GM18861 (cell line): ENCODE data around the gene TSPAN10.
"Not testable (repeated sequence)": the region's sequence is repeated elsewhere in the genome, so short reads cannot be mapped to it uniquely, and the experiment has no call there.

ENCODE experiments used
- ATAC-seq: cut with Tn5 transposase; IDR thresholded peaks from one replicate; pipeline ENCODE4 v1.9.1; 2021; ENCODE audit not compliant: unreplicated experiment

Gene TSPAN10

DNA sequence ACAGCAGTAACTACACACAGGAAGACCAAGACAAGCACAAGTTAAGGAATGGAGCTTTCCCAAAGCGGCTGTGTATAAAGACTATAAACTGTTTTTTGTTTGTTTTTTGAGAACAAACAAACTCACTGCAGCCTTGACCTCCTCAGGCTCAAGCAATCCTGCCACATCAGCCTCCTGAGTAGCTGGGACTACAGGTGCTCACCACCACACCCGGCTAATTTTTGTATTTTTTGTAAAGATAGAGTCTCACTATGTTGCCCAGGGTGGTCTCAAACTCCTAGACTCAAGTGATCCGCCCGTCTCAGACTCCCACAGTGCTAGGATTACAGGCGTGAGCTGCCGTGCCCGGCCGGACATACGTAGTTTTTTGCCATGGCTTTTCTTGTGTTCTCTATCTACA lies 23.4 kb downstream of the TSPAN10 start:
- ATAC-seq = no peak

DNA sequence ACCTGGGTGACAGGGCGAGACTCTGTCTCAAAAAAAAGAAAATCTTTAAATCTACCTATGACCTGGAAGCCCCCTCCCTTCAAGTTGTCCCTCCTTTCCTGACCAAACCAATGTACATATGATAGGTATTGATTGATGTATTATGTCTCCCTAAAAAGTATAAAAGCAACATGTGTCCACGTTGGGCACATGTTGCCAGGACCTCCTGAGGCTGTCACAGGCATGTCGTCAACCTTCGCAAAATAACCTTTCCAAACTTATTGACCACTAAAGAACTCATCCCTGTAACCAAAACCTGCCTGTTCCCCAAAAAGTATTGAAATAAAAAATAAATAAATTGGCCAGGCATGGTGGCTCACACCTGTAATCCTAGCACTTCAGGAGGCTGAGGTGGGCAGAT lies 25.0 kb downstream of the TSPAN10 start:
- no peak for ATAC-seq

DNA sequence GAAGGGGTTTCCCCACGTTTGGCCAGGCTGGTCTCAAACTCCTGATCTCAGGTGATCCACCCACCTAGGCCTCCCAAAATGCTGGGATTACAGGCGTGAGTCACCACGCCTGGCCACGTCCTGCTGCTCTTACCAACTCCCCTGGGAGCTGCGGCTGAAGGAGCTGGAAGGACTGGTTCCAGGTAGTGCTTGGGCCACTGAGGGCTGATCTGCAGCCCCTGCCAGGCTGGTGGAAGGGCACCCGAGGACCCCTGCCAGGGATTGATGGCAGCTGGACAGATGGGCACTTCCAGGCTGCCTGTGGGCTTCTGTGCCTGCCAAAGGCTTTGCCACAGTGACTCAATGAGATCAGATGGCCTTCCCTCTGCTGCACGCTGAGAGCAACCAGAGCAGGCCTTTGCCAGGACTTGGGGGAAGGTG lies 27.1 kb downstream of the TSPAN10 start:
- ATAC-seq = no peak

DNA sequence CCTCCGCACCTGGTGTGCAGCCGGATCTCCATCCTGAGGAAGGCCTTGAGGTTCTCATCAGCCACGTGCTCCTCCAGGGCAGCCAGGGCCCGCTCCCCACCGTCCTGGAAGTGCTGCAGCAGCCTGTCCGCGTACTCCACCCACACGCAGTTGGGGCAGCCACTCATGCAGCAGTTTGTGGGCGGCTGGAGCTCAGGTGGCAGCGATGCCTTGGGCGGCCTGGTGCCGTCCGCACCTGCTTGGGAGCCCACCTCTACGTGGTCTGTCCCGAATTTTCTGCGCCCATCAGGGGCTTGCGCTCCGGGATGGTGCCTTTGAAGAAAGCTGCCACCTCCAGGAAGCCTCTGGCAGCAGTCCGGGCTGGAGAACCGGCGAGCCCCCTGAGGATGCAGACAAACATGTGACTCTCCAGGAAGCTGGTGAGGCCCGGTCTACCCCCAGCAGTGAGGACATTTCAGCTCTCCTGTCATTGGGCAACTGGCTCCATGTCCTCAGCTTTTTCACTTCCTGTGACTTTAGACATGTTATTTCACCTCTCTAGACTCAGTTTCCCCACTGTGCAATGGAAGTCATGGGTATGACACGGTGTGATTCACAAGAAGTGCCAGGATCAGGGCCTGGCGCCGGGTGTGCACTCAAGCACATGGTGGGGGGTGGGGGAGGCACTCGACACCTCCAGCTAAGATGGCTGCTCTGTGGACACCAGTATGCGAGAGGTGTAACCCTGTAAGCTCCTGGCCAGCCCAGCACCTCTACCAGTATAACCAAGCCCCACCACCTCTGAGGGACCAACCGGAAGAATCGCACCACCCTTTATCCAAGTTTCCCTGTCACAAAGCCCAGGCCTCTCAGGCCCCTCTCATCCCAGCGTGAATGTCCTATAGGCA lies 28.5 kb downstream of the TSPAN10 start:
- no peak for ATAC-seq

DNA sequence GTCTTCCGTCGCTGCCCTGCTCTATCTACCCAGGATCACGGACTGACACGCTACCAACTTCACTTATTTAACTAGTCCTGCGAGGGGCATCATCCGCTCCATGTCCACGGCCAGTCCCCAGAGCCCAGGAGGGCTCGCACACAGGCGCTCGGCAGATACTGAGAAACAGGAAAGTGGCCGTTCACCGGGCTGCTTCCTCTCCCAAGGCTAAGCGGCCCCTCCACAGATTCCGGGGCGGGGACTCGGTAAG lies 29.0 kb downstream of the TSPAN10 start:
- ATAC-seq = no peak

DNA sequence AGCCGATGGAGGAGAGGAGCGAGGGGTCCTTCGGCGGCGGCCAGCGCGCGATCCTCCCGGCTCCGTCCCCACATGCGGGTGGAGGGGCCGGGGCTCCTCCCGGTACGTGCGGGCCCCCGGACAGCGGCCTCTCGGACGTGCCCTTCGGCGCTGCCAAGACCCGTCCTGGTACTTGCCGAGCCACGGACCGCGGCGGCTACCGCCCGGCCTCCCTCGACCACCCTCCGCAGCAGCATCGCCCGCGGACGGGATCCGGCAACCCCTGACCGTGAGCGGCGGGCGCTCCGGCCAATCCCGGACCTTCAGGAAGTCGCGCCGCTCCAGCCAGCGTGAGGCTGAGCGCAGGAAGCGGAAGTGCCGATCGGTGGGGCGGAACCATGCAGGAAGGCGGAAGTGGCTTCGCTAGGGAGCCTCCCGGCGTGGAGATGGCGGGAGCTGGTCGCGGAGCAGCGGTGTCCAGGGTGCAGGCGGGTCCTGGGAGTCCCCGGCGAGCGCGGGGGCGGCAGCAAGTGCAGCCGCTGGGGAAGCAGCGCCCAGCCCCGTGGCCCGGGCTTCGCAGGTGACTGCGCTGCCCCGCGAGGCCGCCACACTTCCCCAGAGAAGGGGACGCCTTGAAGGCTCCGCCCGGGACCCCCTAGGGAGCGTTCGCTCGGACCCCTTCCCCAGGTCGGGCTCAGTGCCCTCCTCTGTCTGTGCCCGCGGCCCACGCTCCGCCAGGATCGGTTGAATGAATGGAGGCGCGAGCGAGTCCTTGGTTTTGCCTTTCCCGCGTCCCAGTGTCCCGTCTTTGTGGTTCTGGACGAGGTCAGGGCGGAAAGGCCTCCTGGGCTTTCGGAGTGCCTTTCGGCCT lies 29.6 kb downstream of the TSPAN10 start, which contains the start of the genes CCDC137 and OXLD1:
Gene CCDC137 (plus strand): TSS at position 396 of the 850 bp plus-strand sequence. CDS start 30 bp downstream, at position 426.
Gene OXLD1 (minus strand): TSS at position 264 of the 850 bp plus-strand sequence. CDS start 28 bp downstream, at position 236.
- ATAC-seq = peak; percentile 85

DNA sequence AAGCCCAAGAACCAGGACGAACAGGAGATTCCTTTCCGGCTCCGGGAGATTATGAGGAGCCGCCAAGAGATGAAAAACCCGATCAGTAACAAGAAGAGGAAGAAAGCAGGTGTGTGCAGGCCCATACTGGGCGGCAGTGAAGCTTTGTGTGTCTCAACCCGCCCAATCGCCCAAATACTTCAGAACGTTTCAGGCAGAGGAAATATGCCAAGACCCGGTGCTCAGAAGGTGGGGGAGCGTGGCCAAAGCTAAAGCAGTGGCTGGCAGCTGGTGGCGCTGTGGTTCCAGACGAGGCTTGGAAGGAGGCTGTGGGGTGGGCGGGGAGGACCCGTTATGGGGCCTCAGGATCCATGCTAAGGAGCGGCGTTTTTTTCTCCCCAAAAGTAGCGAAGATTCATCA lies 30.8 kb downstream of the TSPAN10 start:
- ATAC-seq = no peak

DNA sequence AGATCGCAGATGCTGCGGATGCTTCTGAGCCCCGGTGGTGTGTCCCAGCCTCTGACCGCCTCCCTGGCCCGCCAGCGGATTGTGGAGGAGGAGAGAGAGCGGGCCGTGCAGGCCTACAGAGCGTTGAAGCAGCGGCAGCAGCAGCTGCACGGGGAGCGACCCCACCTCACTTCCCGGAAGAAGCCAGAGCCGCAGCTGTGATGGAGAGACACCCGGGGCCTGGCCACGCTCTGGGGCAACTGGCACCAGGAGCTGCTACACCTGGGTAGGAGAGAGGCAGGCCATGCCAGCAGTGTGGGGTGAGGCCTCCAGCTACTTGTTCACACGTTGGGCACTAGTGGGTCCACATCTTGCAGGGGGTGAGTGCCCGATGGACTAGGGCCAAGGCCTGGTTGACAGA lies 35.5 kb downstream of the TSPAN10 start:
- ATAC-seq = no peak

DNA sequence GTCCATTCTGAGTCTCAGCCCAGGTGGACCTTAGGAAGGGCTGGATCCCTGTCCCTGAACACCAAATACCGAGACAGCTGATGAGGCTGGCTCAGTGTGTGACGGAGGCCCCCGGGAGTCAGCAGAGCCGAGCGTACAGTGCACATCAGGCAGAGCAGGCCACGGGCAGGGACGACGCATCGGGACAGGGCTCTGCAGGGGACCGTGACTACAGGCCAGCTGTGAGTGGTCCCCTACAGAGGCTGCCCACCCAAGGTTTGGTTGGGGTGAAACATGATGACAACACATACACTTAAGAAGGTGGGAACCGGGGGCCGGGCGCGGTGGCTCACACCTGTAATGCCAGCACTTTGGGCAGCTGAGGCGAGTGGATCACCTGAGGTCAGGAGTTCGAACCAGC lies 36.0 kb downstream of the TSPAN10 start:
- ATAC-seq = no peak

DNA sequence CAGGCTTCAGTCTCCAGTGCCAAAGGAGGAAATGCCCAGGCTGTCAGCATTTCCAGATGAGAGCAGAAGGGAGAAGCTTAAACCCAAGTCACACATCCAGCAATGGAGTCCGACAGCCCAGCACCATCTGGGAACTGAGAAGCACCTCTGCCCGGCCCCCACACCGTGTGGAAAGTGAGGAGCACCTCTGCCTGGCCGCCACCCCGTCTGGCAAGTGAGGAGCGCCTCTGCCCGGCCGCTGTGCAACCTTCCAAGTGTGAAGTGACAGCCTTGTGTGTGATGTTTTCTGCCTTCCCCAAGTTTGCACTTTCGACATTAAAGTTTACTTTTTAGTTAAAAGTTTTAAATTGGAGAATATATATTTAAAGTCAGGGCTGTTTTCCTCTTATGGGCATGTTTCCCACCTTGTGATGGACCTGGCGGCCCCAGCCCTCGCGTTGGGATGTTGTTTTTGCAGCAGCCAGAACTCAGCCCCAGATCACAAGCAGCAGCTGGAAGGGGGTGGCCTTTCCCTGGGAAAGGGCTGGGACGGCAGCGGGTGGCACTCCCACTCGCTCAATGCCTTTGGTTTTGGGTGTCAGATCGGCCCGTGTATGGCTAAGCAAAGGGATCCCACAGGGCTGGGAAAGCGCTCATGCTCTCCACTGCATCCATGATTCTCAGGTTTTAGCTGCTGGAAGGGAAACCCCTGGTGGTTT lies 36.7 kb downstream of the TSPAN10 start:
- ATAC-seq = no peak

DNA sequence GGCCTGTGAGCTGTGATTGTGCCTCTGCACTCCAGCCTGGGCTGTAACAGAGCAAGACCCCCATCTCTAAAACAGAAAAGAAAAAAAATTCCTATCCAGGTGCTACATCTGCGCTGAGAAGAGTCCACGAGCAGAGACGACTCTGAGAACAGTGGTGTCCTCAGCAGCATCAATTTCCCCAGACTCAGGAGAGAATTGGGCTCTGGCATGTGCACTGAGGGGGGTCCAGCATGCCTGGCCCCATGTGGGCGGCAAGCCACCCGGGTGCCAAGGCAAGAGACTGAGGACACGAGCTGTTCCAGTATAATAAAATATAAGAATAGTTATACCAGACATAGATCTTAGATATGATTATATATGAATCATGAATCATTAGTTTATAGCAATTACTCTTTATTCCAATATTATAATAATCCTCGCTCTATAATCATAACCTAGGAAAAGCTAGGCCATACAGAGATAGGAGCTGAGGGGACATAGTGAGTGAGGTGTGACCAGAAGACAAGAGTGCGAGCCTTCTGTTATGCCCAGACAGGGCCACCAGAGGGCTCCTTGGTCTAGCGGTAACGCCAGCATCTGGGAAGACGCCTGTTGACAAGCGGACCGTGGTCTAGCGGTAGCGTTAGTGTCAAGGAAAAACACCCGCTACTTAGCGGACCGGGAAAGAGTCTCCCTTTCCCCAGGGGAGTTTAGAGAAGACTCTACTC lies 38.7 kb downstream of the TSPAN10 start:
- ATAC-seq = not testable (repeated sequence)

DNA sequence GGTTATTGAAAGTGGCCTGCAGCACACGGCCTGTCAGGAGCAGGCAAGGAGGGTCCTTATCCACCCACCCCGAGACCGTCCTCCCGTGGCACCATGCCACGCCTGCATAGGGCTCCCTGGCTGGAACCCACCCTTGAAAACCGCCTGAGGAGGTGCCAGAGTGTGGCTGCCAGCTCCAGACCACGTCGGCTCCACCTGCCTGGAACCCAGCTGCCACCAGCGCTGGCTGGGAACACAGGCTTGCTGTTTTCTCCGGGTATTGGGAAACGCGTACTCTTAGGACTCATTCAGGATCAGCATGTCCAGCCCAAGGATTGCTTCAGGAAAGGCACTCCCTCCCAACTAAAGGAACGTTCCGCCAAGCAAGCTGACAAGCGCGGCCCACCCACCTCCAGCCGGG lies 39.9 kb downstream of the TSPAN10 start:
- no peak for ATAC-seq

DNA sequence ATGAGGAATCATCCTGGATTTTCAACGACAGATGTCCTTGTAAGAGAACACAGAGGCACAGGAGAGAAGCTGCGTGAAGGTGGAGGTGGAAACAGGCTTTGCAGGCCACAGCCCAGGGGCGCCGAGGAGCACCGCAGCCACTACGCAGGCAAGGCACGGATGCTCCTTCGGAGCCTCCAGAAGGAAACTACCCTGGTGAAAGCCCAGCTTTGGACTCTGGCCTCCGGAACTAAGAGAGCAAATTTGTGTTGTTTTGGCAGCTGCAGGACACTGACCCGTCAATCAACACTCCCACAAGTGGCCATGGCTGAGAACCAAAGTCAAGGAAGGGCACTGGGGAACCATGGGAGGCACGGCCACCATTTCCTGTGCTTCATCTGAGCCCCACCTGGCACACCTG lies 43.2 kb downstream of the TSPAN10 start:
- ATAC-seq = no peak

DNA sequence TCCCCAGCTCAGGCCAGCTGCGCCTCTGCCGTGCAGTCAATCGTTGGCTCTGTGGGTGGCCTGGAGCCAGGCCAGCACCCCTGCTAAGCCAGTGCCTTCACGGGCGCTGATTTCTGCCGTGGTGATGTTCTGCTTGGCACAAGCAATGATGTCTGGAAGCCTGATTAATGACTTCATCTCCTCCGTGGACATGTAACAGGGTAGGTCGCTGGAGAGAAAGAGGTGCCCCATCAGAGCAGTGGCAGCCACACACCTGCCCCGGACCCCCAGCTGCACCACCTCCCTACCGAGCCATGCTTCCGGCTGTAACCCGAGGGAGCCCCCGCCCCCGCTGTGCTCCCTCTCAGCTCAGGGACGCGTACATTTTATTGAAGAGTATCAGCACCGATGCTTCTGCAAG lies 44.7 kb downstream of the TSPAN10 start:
- ATAC-seq = no peak

DNA sequence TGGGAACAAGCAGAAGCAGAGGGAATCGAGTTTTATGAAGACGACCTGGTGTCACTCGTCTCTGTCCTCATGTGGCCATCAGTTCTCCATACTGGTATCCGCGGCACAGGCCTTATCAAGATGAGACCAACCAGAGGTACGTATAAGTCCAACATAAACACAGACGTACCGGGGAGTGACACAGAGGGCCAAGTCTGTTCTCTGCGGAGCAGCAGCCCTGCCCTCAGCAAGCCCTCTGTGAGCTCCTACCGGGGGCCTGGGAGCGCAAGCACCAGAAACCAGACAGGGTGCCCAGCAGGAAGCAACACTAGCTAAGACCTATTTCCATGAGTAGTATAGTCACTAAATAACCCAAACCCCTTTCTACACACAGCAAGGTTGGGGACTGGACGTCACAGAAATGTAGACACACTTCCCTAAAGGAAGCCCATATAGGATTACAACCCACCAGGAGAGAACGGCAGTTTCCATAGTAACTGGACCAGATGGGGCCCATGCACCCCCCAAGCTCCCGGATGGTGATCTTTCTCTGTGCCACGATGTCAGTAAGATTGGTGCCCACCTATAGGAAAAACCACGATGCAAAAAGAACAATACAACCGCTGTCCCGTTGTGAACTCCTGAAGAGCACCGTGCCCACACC lies 45.7 kb downstream of the TSPAN10 start:
- ATAC-seq = no peak

DNA sequence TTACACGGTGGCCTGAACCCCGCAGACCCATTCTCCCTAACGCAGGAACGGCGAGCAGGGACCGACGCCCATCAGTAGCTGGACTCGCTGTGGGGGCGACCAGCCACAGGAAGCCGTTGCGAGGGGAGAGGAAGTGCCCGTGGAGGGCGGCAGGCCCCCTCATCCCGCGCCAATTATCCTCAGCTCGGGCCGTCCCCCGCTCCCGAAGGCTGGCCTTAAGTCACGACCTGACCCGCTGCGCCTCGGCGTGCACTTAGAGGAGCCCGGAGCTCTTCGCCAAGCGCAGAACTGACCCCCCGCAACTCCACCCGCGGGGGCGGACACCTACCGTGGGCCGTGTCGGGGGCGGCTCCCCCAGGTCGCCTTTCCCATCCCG lies 46.2 kb downstream of the TSPAN10 start:
- peak; percentile 1 for ATAC-seq

DNA sequence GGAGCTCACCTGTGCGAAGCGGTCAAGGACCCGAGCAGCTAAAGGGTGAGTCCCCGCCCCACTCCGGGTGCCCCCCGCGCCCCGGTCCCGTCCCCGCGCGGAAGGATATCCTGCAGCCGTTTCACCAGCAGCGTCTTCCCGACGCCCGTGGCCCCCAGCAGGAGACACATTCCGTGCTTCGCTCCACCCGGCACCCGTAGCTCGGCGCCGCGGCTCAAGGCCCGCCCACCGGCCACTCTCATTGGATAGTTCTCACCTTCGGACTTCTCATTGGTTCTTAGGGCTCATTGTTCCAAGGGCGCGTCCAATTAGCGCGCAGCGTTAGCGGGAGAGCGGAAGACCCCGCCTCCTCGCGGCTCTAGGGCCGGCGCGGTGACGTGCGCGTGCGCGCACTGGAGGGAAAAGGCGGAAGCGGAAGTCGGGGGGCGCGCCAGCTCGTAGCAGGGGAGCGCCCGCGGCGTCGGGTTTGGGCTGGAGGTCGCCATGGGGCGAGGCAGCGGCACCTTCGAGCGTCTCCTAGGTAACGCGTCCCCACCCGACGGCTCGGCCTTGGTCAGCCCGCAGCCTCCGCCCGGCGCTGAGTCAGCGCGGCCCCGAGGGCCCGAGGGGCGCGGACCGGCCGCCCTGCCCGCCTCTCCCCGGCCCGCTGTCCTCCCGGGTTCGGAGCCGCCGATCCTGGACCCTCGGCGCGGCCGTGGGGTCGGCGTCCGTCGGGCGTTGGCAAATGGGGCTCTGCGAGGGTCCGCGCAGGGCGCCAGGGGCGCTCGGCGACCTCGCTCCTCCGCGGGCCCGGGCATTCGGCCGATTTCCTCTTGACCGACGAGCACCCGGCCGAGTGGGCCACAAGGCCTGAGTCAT lies 46.8 kb downstream of the TSPAN10 start, which contains the start of the genes ARL16 and HGS:
Gene ARL16 (minus strand): TSS at position 214 of the 858 bp plus-strand sequence. CDS start 44 bp downstream, at position 170.
Gene HGS (plus strand): TSS at position 428 of the 858 bp plus-strand sequence. CDS start 56 bp downstream, at position 484.
- peak; percentile 90 for ATAC-seq

DNA sequence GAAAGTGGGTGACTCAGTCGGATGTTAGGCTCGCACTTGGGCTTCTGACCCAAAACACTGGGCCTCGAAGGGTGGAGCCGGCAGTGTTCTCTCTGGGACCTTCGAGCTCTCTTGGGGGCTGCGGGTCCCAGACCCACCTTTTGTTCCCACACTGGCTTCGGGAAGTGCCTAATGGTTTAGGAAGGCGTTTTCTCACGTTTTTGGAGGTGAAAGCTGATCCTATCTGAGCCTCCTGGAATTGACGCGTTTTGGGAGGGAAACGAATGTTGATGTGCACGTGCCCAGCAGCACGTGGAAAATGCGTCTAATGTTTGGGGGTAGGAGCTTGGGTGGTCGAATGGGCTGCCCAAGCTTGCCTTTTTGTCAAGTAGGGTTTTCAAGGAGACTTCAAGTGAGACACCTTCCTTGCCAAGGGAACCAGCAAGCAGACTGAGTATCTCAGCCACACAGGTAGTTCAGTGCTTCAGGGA lies 47.5 kb downstream of the TSPAN10 start:
- ATAC-seq = no peak

DNA sequence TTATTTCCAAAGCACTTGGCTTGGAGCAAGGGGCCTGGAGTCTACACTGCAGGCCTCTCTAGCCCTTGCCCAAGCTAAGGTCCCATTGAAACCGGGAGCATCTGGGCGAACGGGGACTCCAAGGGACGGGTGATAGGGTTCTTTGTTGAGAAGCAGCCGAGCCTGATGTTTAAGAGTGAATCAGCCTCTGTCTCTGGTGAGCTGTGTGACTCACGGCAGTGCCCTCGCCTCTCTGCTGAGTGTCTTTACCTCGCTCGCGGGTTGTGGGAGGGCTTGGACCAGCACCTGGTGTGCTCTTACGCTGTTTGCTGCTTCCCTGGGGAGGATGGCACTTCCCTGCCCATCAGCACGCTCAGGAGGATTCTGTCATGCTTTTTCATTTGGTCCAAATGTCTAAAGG lies 48.1 kb downstream of the TSPAN10 start:
- ATAC-seq = no peak
